Mononuclear cell (primary cell): ENCODE results near the gene FAM53B. TPM values are rescaled to one million over a fixed set of nuclear protein-coding genes. Genes with fewer than 3 reads are reported as not detected.

Experiments
- H3K27me3 ChIP-seq: 2 replicates; pipeline ENCODE4 v1.6.0; 2011; ENCODE audit warnings: low read length, control low read depth; ENCODE audit not compliant: insufficient read depth
- H3K4me1 ChIP-seq: 2 replicates; pipeline ENCODE4 v1.5.1; 2011; ENCODE audit warnings: mild to moderate bottlenecking, low read length, control low read depth; ENCODE audit not compliant: insufficient read depth
- H3K4me3 ChIP-seq: 2 replicates; pipeline ENCODE4 v1.5.1; 2011; ENCODE audit warnings: mild to moderate bottlenecking, low read length, moderate library complexity
- H3K9me3 ChIP-seq: 2 replicates; pipeline ENCODE4 v1.5.1; 2011; ENCODE audit warnings: low read depth, mild to moderate bottlenecking, control low read depth, low read length
- total RNA-seq: library from RNA; depleted of rRNA; stranded (reverse); fragments of >200 nt; gene quantifications from one replicate; pipeline ENCODE4 v1.2.3, GENCODE V29; 2012

FAM53B gene
- total RNA-seq, 1 donor, result 88.5 TPM

DNA sequence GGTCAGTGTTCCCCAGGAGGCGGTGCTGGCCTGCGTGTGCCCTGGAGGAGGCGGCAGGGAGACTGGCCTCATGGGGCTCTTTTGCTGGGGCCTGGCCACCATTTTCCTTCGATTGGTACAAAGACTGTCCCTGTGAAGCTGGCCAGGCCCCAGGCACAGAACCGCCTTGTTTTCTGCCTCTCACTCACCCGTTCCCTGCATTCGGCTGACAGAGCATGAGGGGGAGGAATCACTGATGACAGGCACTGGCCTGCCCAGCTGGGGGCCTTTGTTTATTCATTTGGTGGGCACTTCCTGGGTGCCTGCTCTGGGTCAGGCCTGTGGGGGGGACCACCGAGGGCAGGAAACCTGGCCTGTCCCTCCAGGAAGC, 139.2 kb downstream of the FAM53B start:
- H3K27me3 ChIP-seq, result no peaks in the 10 kb centered on the region
- peaks cover 57% of the 10 kb centered on the region for H3K4me1 ChIP-seq
- H3K9me3 ChIP-seq, result no peaks in the 10 kb centered on the region
- no peak overlapping the region for H3K4me3 ChIP-seq

DNA sequence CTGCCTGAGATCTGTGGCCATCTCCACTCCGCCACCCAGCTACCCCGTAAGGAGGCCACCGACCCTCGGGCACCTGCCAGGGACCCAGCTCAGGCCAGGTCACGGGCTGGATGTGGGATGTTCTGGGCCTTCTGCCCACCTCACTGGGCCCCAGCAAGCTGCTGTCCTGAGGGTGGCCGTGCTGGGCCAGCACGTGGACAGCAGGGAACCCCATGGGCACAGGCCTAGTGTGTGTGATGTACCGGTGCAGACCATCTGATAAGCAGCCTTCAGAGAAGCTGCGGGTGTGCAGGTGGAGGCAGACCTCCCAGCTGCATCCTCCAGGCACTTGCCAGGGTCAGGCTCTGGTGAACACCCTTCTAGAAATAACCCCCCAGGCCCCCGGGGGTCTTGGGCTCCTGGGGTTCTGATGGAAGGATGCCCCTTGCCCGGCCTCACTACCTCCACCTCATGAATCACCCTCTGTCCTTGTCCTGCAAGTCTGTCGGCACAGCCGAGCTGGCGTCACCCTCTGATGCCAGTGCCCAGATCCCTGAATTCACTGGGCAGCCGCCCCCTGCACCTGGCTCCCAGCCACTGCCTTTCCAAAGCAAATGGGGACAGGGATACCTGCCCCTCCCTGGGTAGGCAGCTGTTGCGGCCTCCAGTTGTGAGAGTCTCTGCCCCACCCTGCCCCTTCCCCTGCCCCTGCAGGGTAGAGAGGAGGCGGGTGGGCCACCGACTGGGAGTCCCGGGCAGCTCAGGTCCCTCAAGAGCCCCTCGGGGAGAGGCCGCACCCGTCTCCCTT, 139.8 kb downstream of the FAM53B start:
- Histone ChIP-seq H3K27me3 (no peaks in the 10 kb centered on the region), H3K9me3 (no peaks in the 10 kb centered on the region), H3K4me3 (no peak overlapping the region), H3K4me1 (peaks cover 63% of the 10 kb centered on the region)

DNA sequence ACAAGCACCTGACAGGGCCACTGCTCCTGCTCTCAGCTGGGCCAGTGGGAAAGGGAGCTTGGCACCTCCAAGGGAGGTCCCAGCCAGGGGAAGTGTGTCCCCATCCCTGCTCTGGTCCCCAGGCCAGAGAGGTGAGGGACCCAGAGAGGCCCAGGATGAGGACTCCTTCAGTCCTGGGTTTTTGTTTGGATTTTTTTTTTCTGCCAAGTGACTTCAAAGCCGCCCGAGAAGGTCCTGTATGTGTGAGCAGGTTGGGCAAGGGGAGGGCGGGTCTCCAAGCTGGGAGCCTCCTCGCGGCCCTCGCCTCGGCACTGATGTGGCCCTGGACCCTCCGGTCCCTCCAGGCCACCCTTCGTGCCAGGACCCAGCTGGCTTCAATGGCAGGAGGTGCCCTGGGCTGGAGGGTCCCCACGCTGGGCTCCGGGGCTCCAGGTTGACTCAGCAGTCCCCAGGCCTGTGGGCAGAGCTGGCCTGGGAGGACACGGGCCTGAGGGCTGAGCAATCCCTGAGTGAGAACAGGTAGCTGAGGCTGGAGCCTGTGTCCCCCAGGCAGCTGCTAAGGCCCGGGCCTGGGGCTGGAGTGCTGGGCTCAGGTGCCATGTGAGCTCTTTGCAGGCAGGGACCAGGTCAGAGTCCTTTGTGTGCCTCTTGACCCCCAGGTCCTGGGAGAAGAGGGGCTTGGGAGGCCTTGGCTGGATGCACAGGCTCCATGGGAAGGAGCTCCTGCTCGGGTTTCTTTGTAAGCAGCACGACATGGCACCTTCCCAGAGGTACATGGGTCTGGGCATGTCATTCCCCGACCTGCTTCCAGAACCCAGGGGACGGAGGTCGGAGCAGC, 140.6 kb downstream of the FAM53B start:
- H3K4me3 ChIP-seq, result no peak overlapping the region
- no peaks in the 10 kb centered on the region for H3K9me3 ChIP-seq
- peaks cover 70% of the 10 kb centered on the region for H3K4me1 ChIP-seq
- no peaks in the 10 kb centered on the region for H3K27me3 ChIP-seq

DNA sequence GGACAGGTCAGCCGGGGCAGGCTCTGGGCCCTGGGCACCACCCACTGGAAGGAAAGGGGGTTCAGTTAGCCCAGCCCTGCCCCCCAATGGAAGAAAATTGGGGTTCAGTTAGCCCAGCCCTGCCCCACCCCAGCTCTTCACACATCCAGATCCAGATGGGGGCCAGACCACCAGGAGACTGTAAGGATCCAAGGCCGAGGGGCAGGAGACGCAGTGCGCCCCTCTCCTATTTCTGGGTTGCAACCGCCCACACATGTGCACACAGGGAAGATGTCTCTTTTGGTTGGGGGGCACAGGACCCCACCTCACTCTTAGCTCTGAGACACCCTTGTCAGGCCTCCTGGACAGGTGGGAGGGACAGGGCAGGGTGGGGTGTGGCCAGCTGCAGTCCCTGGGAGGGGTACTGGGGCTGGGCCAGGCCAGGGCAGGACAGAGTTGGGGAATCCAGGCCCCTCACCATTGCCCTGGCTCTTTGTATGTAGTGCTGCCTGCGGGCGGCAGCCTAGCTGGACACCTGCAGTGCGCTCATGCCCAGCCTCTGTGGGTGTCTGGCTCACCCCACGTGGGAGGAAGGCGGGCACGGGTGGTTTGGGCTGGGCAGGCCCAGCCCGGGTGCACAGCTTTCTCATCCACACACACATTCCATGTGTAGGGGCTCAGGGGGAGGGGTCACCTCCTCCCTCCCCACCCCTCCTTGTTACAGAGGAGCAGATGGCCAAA, 141.4 kb downstream of the FAM53B start:
- Histone ChIP-seq H3K4me3 (no peak overlapping the region), H3K4me1 (peaks cover 77% of the 10 kb centered on the region), H3K9me3 (no peaks in the 10 kb centered on the region), H3K27me3 (no peaks in the 10 kb centered on the region)

DNA sequence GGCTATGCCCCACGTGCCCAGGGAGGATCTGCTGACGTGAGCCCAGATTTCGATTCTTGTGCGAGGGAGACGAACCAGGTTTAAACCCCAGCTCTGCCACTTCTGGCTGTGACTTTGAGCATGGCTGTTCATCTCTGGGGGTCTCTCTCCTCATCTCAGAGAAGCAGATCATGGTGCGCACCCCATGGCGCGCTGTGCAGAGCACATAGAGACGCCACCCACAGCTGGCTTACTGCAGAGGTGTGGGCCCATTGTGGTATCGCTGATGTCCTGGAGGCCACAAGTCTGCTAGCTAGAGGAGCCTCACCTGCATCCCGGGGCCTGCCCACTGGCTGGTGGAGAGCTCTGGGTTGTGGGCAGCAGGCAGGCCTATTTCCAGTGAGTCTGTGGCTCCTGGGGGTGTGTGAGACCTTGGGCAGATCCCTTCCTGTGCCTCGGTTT, 142.0 kb downstream of the FAM53B start:
- no peaks in the 10 kb centered on the region for H3K27me3 ChIP-seq
- peaks cover 83% of the 10 kb centered on the region for H3K4me1 ChIP-seq
- H3K4me3 ChIP-seq, result no peak overlapping the region
- H3K9me3 ChIP-seq, result no peaks in the 10 kb centered on the region

DNA sequence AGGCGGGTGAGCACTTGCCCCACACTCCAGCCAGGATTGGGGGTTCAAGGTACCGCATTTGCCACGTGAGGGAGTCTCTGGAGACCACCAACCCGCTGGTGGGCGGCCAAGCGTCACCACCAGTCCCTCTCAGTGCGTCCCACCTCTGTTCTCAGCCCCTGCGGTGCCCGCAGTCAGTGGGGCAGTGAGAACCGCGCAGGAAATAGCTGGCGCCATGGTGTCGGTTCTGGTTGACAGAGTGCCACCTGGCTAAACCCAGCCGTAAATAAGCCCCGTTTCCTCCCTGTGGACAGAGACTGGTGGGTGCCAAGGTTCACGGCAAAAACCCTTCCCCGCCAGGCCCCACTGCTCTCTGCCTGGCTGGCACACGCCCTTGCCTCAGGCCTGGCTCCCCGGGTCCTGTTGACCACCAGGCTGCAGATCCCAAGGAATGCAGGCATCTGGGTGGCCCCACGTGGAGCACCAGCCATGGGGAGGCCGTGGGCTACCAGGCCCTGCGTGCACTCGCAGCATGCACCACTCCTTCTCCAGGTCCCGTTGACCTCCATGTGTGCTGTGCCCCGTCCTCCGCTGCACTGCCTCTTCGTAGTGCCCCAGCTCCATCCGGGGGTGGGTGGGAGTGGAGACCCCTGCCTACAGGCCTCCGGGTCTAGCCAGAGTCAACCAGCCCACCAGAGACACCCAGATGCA, 142.6 kb downstream of the FAM53B start:
- Histone ChIP-seq H3K4me1 (peaks cover 77% of the 10 kb centered on the region), H3K4me3 (no peak overlapping the region), H3K9me3 (no peaks in the 10 kb centered on the region), H3K27me3 (no peaks in the 10 kb centered on the region)

DNA sequence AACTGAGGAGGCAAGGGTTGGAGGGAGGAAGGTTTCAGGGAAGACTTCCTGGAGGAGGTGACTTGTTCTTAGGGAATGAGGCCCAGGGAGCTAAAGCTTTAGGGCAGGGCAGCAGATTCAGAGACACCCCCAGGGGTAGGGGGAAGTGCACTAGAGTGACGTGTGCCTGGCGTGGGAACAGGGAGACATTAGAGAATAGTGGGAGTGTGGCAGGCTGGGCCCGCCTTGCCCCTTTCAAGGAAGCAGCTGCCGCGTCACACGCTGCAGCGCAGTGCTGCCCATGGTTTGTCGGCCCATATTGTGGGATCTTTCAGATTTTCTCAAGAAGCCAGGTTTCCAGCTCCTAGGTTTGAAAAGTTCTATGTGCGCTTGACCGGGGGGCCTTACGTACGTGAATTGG, 143.2 kb downstream of the FAM53B start:
- Histone ChIP-seq H3K4me1 (peaks cover 73% of the 10 kb centered on the region), H3K9me3 (no peaks in the 10 kb centered on the region), H3K4me3 (no peak overlapping the region), H3K27me3 (no peaks in the 10 kb centered on the region)

DNA sequence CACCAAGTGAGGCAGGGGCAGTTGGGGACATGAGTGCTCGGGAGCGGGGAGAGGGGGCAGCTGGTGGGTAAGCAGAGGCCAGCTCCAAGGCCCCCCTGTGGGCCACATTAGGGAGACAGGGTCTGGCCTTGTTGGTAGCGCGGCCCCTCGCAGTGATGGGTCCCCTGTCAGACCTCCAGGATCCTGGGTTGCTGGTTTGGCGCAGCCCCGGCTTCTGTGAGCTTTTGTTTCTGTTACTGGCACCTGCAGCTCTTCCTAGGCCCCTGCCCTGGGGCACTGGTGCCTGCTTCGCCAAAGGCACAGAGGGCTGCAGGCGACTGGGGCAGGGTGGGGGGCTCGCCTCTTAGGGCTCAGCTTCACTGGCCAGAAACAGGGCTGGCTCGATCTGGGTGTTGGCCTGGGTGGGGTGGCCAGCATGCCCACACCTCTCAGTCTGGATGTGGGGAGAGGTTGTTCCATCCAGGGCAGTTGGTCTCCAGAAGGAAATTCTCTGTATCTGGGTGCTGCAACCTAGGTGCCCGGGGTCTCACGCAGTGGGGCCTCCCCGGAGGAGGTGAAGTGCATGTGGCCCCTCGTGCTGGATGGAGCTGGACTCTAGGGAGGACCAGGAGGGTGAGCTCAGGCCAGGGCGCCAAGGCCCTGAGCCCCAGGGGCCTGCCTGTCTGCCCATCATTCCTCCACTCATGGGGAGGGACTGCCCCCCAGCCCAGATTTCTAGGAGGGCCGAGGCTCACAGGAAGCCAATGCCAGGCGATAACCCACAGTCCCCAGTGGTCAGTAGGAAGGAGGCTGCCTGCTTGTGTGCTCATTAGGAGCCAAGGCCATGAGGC, 143.9 kb downstream of the FAM53B start:
- Histone ChIP-seq H3K27me3 (no peaks in the 10 kb centered on the region), H3K9me3 (no peaks in the 10 kb centered on the region), H3K4me3 (no peak overlapping the region), H3K4me1 (peaks cover 70% of the 10 kb centered on the region)

DNA sequence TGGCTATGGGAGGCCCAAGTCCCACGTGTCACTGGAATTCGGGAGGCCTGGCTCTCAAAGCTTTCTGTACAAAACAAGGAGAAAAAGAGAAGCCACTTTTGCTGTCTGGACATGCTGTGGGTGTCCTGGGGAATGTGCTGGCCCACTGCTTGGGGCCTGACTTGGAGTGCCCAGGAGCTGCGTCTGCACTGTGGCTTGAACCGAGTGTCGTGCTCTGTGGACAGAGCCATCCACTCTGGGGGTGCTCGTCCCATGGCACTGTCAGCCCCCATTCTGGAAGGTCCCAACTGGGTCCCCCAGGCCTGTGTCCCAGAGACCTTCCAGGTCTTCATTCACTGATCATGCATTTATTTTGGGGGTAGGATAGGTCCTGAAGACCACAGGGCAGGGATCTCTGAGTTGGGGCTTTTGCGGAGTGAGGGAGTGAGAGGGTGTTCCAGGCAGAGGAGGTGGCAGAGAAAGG, 144.6 kb downstream of the FAM53B start:
- Histone ChIP-seq H3K4me3 (no peak overlapping the region), H3K9me3 (no peaks in the 10 kb centered on the region), H3K4me1 (peaks cover 70% of the 10 kb centered on the region), H3K27me3 (no peaks in the 10 kb centered on the region)

DNA sequence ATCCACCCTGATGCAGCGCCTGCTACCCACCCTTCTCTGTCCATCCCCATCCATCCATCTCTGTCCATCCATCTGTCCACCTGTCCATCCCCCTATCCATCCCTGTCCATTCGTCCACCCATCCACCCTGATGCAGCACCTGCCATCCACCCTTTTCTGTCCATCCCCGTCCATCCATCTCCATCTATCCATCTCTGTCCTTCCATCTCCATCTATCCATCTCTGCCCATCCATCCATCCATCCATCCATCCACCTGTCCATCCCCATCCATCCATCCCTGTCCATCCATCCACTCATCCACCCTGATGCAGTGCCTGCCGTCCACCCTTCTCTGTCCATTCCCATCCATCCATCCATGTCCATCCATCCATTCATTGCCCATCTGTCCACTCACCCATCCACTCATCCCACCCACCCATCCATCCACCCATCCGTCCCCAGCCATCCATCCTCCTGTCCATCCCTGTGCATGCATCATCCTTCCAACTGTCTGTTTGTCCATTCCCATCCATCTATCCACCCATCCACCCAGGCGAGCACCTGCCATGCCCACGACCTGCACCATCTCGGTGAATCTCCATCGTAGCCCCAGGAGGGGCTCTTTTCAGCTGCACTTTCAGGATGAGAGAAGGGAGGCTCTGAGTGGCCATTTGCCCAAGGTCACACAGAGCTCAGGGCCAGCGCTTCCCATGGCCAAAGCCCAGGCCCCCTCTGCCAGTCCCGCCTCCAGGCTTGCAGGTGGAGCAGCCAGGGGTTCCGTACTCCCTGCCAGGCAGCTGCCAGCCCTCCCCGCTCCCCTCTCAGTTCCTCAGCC, 145.2 kb downstream of the FAM53B start:
- Histone ChIP-seq H3K4me3 (no peak overlapping the region), H3K9me3 (no peaks in the 10 kb centered on the region), H3K4me1 (peaks cover 64% of the 10 kb centered on the region), H3K27me3 (no peaks in the 10 kb centered on the region)

DNA sequence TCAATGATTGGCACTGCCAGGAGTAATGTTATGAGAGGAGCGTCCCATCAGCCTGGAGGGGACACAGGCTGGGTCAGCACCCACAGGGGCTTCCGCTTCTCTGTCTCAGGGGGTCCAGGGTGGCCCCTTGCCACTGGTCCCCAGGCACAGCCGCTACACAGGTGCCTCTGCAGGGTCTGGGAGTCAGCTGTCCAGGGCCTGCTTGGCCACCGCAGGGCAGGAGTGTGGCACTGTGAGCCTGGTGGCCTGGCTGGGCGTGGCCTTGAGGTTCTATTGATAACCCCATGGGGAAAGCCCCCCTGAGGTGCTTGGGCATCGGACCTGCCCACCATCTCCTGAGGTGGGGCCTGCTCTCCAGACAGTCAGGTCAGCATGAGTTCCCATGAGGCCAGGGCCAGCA, 146.0 kb downstream of the FAM53B start:
- Histone ChIP-seq H3K4me3 (no peak overlapping the region), H3K27me3 (no peaks in the 10 kb centered on the region), H3K4me1 (peaks cover 56% of the 10 kb centered on the region), H3K9me3 (no peaks in the 10 kb centered on the region)

DNA sequence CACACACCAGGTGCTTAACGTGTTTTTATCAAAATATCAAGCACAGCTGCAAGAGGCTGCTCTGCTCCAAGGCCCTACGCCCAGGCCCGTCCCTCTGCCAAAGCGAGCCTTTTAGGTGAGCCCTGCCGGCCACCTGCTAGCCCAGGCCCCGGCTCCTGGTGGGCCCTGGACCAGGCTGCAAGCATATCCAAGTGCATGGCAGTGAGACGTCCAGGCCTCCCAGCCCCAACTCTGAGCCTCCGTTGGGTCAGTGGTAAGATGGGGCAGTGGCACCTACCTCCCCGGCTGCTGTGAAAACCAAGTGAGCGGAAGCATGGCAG, 146.4 kb downstream of the FAM53B start:
- Histone ChIP-seq H3K4me1 (peaks cover 52% of the 10 kb centered on the region), H3K9me3 (no peaks in the 10 kb centered on the region), H3K27me3 (no peaks in the 10 kb centered on the region), H3K4me3 (no peak overlapping the region)

DNA sequence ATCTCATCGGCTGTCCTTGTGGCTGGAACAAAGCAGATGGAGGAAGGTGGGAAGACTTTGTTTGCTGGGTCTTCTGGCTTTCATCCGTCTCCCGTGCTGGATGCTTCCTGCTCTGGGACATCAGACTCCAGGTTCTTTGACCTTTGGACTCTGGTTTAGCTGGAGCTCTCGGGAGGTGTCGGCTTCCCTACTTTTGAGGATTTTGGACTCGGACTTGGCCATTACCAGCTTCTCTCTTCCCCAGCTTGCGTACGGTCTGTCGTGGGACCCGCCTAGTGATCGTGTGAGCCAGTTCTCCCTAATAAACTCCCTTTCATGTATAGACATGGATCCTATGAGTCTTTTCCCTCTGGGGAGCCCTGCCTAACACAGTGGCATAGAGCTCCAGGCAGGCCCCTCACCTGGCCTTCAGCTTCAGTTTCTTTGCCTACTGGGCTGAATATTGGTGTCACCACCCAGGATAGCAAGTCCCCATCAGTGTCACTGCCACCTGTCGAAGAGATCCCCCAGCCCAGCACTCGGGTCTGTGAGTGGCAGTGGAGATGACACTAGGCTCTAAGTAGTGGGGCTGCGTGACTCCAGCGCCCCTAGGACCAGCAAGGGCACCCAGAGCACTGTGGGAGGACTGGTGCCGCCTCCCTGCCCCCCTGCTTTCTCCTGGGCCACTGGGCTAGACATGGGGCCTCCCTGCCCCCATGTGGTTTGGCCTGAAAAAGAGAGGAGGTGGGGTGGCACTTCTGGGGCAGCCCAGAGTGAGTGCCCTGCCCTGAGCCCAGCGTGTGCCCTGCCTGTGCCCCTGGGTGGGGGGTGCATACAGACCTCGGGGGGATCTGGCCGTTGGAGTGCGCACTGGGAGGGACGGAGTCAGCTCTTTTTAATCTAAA, 147.0 kb downstream of the FAM53B start:
- Histone ChIP-seq H3K27me3 (no peaks in the 10 kb centered on the region), H3K4me1 (peaks cover 46% of the 10 kb centered on the region), H3K4me3 (no peak overlapping the region), H3K9me3 (no peaks in the 10 kb centered on the region)
